ENCODE data around the gene TMEM95. TPM values are rescaled to one million over a fixed set of nuclear protein-coding genes. Genes with fewer than 3 reads are reported as not detected.

Gene TMEM95
- total RNA-seq, 1 experiment from 2014 or later = 0.50 TPM

DNA sequence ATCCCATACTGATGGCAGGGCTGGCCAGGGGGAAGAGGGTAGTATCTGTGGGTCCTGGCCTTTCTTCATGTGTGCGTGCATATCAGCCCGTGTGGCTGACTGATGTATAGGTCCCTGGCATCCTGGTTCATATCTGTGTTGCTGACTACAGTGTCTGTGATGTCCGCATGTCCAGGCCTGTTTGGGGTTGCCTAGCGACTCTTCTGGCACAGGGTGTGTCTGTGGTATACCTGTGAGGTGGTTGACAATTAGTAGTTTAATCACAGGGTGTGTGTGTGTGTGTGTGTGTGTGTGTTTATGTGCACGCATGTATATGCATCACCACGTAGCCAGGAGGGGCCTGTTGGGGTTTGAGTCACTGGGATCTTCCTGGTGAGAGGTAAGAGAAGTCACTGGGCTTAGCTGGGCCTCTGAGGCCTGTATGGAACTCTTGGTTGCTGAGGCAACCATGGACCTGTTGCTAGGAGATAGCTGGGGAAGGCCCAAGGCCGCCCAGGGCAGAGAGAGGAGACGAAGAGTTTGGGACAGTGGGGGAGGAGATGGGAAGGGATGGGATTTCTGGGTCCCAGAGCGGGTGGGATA is 603 bp upstream of the TMEM95 start:
- H3K4me3 ChIP-seq = peak overlapping the region; percentile 86; the same call in 1 of the 2 replicates
- H3K27ac ChIP-seq = no peak overlapping the region
- H3F3A ChIP-seq (ENCODE audit: insufficient read depth, low read depth) = peaks cover 34% of the 10 kb centered on the region
- no peaks in the 10 kb centered on the region for H3K36me3 ChIP-seq (ENCODE audit: low read depth)
- intact Hi-C loops (cut with micrococcal nuclease; ENCODE audit: unreplicated experiment) = loop anchor here (5.0 kb wide), 1 partner anchor 48 kb away; the partner anchor contains the start of gene TMEM256
- H3K4me1 ChIP-seq (replicated peaks; ENCODE audit: insufficient read depth) = peaks cover 28% of the 10 kb centered on the region
- TF ChIP-seq, protein P1, sequence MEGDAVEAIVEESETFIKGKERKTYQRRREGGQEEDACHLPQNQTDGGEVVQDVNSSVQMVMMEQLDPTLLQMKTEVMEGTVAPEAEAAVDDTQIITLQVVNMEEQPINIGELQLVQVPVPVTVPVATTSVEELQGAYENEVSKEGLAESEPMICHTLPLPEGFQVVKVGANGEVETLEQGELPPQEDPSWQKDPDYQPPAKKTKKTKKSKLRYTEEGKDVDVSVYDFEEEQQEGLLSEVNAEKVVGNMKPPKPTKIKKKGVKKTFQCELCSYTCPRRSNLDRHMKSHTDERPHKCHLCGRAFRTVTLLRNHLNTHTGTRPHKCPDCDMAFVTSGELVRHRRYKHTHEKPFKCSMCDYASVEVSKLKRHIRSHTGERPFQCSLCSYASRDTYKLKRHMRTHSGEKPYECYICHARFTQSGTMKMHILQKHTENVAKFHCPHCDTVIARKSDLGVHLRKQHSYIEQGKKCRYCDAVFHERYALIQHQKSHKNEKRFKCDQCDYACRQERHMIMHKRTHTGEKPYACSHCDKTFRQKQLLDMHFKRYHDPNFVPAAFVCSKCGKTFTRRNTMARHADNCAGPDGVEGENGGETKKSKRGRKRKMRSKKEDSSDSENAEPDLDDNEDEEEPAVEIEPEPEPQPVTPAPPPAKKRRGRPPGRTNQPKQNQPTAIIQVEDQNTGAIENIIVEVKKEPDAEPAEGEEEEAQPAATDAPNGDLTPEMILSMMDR (conservative IDR thresholded peaks at IDR 0.05) = no peak
- no peak for TF ChIP-seq EZH2 (IDR thresholded peaks at IDR 0.05; ENCODE audit: low read depth)
- H3K9me2 ChIP-seq (ENCODE audit: insufficient read depth) = no peaks in the 10 kb centered on the region
- H3K4me2 ChIP-seq = peak overlapping the region; percentile 91
- peak in 1 of 2 experiments; percentile 36 for DNase-seq
- H3K9me3 ChIP-seq (ENCODE audit: insufficient read depth, low read depth) = no peaks in the 10 kb centered on the region
- CTCF ChIA-PET = interaction anchor here (0.5 kb wide), 1 partner anchor 25 kb away, joined by 3 read pairs; no protein-coding TSS in a partner anchor
- H2AFZ ChIP-seq = no peak overlapping the region
- H4K20me1 ChIP-seq (ENCODE audit: insufficient read depth) = peaks cover 15% of the 10 kb centered on the region
- no peaks in the 10 kb centered on the region for H3K27me3 ChIP-seq (ENCODE audit: insufficient read depth, low read depth)
- H3K79me2 ChIP-seq (ENCODE audit: low read depth) = peaks cover 43% of the 10 kb centered on the region
- BruUV-seq (replicated peaks) = no TSS peak
- POLR2A ChIA-PET (ENCODE audit: unreplicated experiment) = interaction anchor here (0.5 to 0.7 kb wide), 2 partner anchors 25 to 39 kb away, joined by 5 to 16 read pairs; no protein-coding TSS in a partner anchor

DNA sequence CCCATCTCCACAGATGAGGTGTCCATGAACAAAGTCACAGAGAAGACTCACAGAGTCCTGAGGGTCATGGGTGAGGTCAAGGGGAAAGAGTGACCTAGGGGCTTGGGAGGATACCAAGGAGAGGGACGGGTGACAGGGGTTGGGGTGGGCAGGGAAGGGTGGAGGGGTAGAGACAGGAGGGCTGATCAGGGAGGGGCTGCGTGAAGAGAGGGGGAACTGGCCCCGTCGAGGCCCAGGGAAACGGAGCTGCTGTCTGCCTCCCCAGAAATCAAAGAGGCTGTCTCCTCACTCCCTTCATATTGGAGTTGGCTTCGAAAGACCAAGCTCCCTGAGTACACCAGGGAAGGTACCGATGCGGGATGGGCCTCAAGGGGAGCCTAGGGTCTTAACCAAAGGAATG is 617 bp downstream of the TMEM95 start:
- CTCF ChIA-PET = interaction anchor here (0.6 to 1.6 kb wide), 5 partner anchors 25 to 205 kb away, joined by 3 to 9 read pairs (median 6); partner anchors contain the start of gene POLR2A
- Histone ChIP-seq H3K4me3 (no peak overlapping the region), H2AFZ (no peak overlapping the region), H3K9me3 (ENCODE audit: insufficient read depth, low read depth) (no peaks in the 10 kb centered on the region), H4K20me1 (ENCODE audit: insufficient read depth) (peaks cover 15% of the 10 kb centered on the region), H3K27me3 (ENCODE audit: insufficient read depth, low read depth) (no peaks in the 10 kb centered on the region), H3F3A (ENCODE audit: insufficient read depth, low read depth) (peaks cover 25% of the 10 kb centered on the region), H3K36me3 (ENCODE audit: low read depth) (no peaks in the 10 kb centered on the region), H3K79me2 (ENCODE audit: low read depth) (peaks cover 34% of the 10 kb centered on the region), H3K4me2 (no peak overlapping the region), H3K4me1 (replicated peaks; ENCODE audit: insufficient read depth) (peaks cover 21% of the 10 kb centered on the region; the same call in 1 of the 2 replicates), H3K9me2 (ENCODE audit: insufficient read depth) (no peaks in the 10 kb centered on the region), H3K27ac (no peak overlapping the region)
- intact Hi-C loops (cut with micrococcal nuclease; ENCODE audit: unreplicated experiment) = loop anchor here (5.0 kb wide), 1 partner anchor 147 kb away; no protein-coding TSS in a partner anchor
- no TSS peak for BruUV-seq (replicated peaks)
- TF ChIP-seq EZH2 (IDR thresholded peaks at IDR 0.05; ENCODE audit: low read depth) = no peak
- TF ChIP-seq, protein P1 (conservative IDR thresholded peaks at IDR 0.05) = no peak
- POLR2A ChIA-PET (ENCODE audit: unreplicated experiment) = interaction anchor here (1.0 kb wide), 1 partner anchor 48 kb away, joined by 4 read pairs; the partner anchor contains the start of gene TMEM256
- DNase-seq = no peak

DNA sequence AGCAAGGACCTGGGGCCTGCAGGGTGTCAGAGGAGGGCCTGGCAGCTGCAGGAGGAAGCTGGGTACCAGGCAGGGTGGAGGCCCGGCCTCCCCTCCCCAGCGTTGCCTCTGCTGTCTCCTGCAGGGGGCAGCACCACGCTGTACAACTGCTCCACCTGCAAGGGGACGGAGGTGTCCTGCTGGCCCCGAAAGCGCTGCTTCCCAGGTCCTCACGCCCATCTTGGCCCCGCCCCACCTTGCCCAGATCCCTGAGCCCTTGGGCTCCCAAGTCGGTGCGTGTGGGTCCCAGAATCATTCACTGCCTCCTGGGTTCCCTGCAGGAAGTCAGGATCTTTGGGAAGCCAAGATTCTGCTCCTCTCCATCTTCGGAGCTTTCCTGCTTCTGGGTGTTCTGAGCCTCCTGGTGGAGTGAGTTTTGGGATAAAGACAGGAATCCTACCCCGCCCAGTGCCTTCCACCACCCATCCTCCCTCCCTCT is 1.2 kb downstream of the TMEM95 start:
- CTCF ChIA-PET = interaction anchor here (0.6 to 1.6 kb wide), 5 partner anchors 85 to 320 kb away, joined by 3 to 6 read pairs (median 3); partner anchors contain the start of genes POLR2A and SLC16A13

More for the DNA sequence above, 1.2 kb downstream of the TMEM95 start:
- peaks cover 20% of the 10 kb centered on the region for H3F3A ChIP-seq (ENCODE audit: insufficient read depth, low read depth)
- BruUV-seq (replicated peaks) = no TSS peak
- H3K4me3 ChIP-seq = no peak overlapping the region
- H4K20me1 ChIP-seq (ENCODE audit: insufficient read depth) = peaks cover 15% of the 10 kb centered on the region
- peak overlapping the region; percentile 50; the same call in 1 of the 2 replicates for H3K4me2 ChIP-seq
- no peak overlapping the region for H3K27ac ChIP-seq
- no peaks in the 10 kb centered on the region for H3K27me3 ChIP-seq (ENCODE audit: insufficient read depth, low read depth)
- DNase-seq = peak; percentile 58 to 92
- intact Hi-C loops (cut with micrococcal nuclease; ENCODE audit: unreplicated experiment) = loop anchor here (1.0 to 5.0 kb wide), 5 partner anchors 25 to 333 kb away; partner anchors contain the start of genes SENP3, TMEM102, TNK1 and WRAP53
- H3K36me3 ChIP-seq (ENCODE audit: low read depth) = no peaks in the 10 kb centered on the region
- H2AFZ ChIP-seq = no peak overlapping the region
- peaks cover 28% of the 10 kb centered on the region for H3K79me2 ChIP-seq (ENCODE audit: low read depth)
- peaks cover 21% of the 10 kb centered on the region; the same call in 1 of the 2 replicates for H3K4me1 ChIP-seq (replicated peaks; ENCODE audit: insufficient read depth)
- H3K9me2 ChIP-seq (ENCODE audit: insufficient read depth) = no peaks in the 10 kb centered on the region
- H3K9me3 ChIP-seq (ENCODE audit: insufficient read depth, low read depth) = no peaks in the 10 kb centered on the region
- POLR2A ChIA-PET (ENCODE audit: unreplicated experiment) = interaction anchor here (0.6 to 1.0 kb wide), 3 partner anchors 48 to 358 kb away, joined by 3 to 6 read pairs (median 4); partner anchors contain the start of gene TMEM256
- TF ChIP-seq EZH2 (IDR thresholded peaks at IDR 0.05; ENCODE audit: low read depth) = no peak
- TF ChIP-seq, protein P1 (conservative IDR thresholded peaks at IDR 0.05) = peak; percentile 77
